ENCODE measurements around the gene WDR27.

Gene WDR27

DNA sequence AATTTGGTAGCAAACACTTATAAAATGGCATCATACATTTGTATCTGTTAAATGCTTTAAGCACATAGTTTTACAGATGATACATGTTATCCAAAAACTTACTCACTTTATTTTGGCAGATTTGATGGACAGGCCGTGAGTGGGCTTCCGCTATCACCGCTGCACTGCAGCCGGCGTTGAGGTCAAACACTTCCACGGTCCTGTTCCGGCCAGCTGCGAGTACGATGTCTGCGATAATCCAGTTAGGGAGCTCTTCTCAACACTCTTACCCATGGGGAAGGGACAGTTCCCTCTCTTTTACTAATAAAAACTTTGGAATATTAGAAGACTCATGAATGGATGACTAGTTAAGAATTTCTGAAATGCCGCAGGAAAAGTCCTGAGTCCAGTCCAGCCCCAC lies 69.0 kb downstream of the WDR27 start (continued):
- TF ChIP-seq, protein P1, sequence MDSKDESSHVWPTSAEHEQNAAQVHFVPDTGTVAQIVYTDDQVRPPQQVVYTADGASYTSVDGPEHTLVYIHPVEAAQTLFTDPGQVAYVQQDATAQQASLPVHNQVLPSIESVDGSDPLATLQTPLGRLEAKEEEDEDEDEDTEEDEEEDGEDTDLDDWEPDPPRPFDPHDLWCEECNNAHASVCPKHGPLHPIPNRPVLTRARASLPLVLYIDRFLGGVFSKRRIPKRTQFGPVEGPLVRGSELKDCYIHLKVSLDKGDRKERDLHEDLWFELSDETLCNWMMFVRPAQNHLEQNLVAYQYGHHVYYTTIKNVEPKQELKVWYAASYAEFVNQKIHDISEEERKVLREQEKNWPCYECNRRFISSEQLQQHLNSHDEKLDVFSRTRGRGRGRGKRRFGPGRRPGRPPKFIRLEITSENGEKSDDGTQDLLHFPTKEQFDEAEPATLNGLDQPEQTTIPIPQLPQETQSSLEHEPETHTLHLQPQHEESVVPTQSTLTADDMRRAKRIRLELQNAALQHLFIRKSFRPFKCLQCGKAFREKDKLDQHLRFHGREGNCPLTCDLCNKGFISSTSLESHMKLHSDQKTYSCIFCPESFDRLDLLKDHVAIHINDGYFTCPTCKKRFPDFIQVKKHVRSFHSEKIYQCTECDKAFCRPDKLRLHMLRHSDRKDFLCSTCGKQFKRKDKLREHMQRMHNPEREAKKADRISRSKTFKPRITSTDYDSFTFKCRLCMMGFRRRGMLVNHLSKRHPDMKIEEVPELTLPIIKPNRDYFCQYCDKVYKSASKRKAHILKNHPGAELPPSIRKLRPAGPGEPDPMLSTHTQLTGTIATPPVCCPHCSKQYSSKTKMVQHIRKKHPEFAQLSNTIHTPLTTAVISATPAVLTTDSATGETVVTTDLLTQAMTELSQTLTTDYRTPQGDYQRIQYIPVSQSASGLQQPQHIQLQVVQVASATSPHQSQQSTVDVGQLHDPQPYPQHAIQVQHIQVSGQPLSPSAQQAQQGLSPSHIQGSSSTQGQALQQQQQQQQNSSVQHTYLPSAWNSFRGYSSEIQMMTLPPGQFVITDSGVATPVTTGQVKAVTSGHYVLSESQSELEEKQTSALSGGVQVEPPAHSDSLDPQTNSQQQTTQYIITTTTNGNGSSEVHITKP (tag by site-specific recombination; IDR thresholded peaks at IDR 0.05): no peak
- TF ChIP-seq ZNF558 (tag by site-specific recombination; IDR thresholded peaks at IDR 0.05) (no peak), KLF9 (tag by site-specific recombination; IDR thresholded peaks at IDR 0.05; ENCODE audit: low read depth) (no peak), ZNF600 (tag by site-specific recombination; IDR thresholded peaks at IDR 0.05) (no peak)

DNA sequence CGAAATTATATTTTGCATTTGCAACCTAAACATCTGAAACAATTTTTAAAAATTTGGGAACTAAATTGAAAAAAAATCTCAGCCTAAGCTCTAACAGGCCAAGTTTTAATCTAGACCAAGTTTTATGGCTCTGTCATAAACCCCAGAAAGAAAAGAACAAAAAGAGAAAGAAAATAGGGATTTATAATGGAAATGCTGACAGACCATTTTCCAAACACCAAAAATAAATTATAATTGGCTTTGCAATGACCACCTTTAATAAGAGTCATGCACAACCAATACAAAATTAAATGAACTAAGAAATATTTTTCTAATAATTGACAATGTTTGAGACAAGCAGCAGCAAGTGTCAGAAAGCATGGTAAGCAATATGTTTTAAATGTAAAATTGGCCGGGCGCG lies 72.6 kb downstream of the WDR27 start:
- POLR2A ChIA-PET: no interaction called here
- TF ChIP-seq WT1 (tag by site-specific recombination; IDR thresholded peaks at IDR 0.05) (no peak), ZNF354C (tag by site-specific recombination; IDR thresholded peaks at IDR 0.05; ENCODE audit: borderline replicate concordance, low read depth) (no peak), BCL11A (tag by site-specific recombination; IDR thresholded peaks at IDR 0.05; ENCODE audit: low read depth) (no peak), ZXDB (tag by site-specific recombination; IDR thresholded peaks at IDR 0.05) (no peak), ZNF571 (tag by site-specific recombination; IDR thresholded peaks at IDR 0.05) (no peak), GLI2 (tag by site-specific recombination; IDR thresholded peaks at IDR 0.05; ENCODE audit: borderline replicate concordance, low read depth) (no peak), OSR2 (tag by site-specific recombination; IDR thresholded peaks at IDR 0.05) (no peak)
- TF ChIP-seq, protein P2, sequence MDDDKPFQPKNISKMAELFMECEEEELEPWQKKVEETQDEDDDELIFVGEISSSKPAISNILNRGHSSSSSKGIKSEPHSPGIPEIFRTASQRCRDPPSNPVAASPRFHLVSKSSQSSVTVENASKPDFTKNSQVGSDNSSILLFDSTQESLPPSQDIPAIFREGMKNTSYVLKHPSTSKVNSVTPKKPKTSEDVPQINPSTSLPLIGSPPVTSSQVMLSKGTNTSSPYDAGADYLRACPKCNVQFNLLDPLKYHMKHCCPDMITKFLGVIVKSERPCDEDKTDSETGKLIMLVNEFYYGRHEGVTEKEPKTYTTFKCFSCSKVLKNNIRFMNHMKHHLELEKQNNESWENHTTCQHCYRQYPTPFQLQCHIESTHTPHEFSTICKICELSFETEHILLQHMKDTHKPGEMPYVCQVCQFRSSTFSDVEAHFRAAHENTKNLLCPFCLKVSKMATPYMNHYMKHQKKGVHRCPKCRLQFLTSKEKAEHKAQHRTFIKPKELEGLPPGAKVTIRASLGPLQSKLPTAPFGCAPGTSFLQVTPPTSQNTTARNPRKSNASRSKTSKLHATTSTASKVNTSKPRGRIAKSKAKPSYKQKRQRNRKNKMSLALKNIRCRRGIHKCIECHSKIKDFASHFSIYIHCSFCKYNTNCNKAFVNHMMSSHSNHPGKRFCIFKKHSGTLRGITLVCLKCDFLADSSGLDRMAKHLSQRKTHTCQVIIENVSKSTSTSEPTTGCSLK (tag by site-specific recombination; IDR thresholded peaks at IDR 0.05): no peak
- TF ChIP-seq, protein P3, sequence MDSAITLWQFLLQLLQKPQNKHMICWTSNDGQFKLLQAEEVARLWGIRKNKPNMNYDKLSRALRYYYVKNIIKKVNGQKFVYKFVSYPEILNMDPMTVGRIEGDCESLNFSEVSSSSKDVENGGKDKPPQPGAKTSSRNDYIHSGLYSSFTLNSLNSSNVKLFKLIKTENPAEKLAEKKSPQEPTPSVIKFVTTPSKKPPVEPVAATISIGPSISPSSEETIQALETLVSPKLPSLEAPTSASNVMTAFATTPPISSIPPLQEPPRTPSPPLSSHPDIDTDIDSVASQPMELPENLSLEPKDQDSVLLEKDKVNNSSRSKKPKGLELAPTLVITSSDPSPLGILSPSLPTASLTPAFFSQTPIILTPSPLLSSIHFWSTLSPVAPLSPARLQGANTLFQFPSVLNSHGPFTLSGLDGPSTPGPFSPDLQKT (IDR thresholded peaks at IDR 0.05; ENCODE audit: borderline replicate concordance, low read depth, low read length): no peak
- TF ChIP-seq, protein P4, sequence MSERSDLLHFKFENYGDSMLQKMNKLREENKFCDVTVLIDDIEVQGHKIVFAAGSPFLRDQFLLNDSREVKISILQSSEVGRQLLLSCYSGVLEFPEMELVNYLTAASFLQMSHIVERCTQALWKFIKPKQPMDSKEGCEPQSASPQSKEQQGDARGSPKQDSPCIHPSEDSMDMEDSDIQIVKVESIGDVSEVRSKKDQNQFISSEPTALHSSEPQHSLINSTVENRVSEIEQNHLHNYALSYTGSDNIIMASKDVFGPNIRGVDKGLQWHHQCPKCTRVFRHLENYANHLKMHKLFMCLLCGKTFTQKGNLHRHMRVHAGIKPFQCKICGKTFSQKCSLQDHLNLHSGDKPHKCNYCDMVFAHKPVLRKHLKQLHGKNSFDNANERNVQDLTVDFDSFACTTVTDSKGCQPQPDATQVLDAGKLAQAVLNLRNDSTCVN (tag by site-specific recombination; optimal IDR thresholded peaks at IDR 0.05): no peak
- TF ChIP-seq, protein P5, sequence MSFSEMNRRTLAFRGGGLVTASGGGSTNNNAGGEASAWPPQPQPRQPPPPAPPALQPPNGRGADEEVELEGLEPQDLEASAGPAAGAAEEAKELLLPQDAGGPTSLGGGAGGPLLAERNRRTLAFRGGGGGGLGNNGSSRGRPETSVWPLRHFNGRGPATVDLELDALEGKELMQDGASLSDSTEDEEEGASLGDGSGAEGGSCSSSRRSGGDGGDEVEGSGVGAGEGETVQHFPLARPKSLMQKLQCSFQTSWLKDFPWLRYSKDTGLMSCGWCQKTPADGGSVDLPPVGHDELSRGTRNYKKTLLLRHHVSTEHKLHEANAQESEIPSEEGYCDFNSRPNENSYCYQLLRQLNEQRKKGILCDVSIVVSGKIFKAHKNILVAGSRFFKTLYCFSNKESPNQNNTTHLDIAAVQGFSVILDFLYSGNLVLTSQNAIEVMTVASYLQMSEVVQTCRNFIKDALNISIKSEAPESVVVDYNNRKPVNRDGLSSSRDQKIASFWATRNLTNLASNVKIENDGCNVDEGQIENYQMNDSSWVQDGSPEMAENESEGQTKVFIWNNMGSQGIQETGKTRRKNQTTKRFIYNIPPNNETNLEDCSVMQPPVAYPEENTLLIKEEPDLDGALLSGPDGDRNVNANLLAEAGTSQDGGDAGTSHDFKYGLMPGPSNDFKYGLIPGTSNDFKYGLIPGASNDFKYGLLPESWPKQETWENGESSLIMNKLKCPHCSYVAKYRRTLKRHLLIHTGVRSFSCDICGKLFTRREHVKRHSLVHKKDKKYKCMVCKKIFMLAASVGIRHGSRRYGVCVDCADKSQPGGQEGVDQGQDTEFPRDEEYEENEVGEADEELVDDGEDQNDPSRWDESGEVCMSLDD (tag by site-specific recombination; IDR thresholded peaks at IDR 0.05): no peak
- H3K27ac ChIP-seq (ENCODE audit: extremely low read depth, low read depth, low read length): no peak overlapping the region
- H3K9me3 ChIP-seq (ENCODE audit: control insufficient read depth, insufficient read depth, low read depth, low read length): no peaks in the 10 kb centered on the region
- H3K4me3 ChIP-seq (ENCODE audit: low read depth, low read length): no peak overlapping the region
- no peaks in the 10 kb centered on the region for H3K4me1 ChIP-seq (ENCODE audit: control insufficient read depth, insufficient read depth, low read length)
- CTCF ChIA-PET: interaction anchor here (0.7 kb wide), 1 partner anchor 545 kb away, joined by 4 read pairs; no protein-coding TSS in a partner anchor
- peaks cover 0 to 47% of the 10 kb centered on the region in 2 experiments; a peak in 1 of 3 replicates for H3K36me3 ChIP-seq (ENCODE audit: control insufficient read depth in 2 of 2, insufficient read depth in 1 of 2, low read length in 2 of 2)

All from HEK293 (cell line).